Measurements from ENCODE around the gene HECTD4. TPM values are rescaled to one million over a fixed set of nuclear protein-coding genes. Genes with fewer than 3 reads are reported as not detected.

The HECTD4 gene
- total and polyA plus RNA-seq, 2 donors (not counting 1 experiment from before 2014, with no cell fraction given) = 46.4 to 92.2 TPM

DNA sequence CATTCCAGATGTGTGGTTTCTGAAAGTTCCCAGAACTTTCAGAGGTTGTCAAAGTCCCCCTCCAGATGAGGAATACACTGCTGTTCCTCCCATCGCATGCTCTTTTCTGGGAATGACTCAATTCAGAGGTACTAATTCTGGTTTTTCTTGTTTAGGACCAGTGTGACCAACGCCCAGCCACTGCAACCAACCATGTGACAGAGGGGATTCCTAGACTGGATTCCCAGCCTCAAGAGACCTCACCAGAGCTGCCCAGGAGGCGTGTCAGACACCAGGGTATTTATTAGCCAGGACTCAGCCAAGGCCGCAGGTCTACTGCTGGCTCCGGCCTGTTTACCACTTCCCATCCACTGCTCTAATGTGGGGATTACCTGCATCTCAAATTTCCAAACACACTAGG is 232.6 kb downstream of the HECTD4 start:
- Mint-ChIP-seq H3K27ac (no peak overlapping the region), H3K4me1 (peaks cover 23% of the 10 kb centered on the region), H3K27me3 (no peaks in the 10 kb centered on the region), H3K9me3 (ENCODE audit: insufficient read depth) (no peaks in the 10 kb centered on the region), H3K4me3 (no peak overlapping the region)
- Histone ChIP-seq H3K4me1 (ENCODE audit: control insufficient read depth in 2 of 2, insufficient read depth in 2 of 2, low read length in 2 of 2) (peaks cover 7 to 22% of the 10 kb centered on the region in 2 donors), H3K27me3 (replicated peaks in 1 of 4; ENCODE audit: control extremely low read depth in 1 of 4, control insufficient read depth in 3 of 4, insufficient read depth in 4 of 4, low read length in 3 of 4) (no peaks in the 10 kb centered on the region), H4K20me1 (ENCODE audit: control insufficient read depth, insufficient read depth, low read length, poor library complexity, severe bottlenecking) (no peaks in the 10 kb centered on the region), H2AFZ (ENCODE audit: insufficient read depth, low read depth, low read length, poor library complexity, severe bottlenecking) (no peak overlapping the region), H3K9me3 (ENCODE audit: control extremely low read depth in 1 of 3, control insufficient read depth in 2 of 3, insufficient read depth in 1 of 3, low read length in 2 of 3) (peaks cover 0 to 4% (median 0%) of the 10 kb centered on the region in 3 donors), H3K4me2 (replicated peaks; ENCODE audit: low read depth, low read length, poor library complexity, severe bottlenecking) (no peak overlapping the region), H3K27ac (ENCODE audit: low read length in 2 of 2) (no peak overlapping the region), H3K4me3 (ENCODE audit: control extremely low read depth in 1 of 5, extremely low read depth in 1 of 5, insufficient read depth in 1 of 5, low read depth in 2 of 5, low read length in 4 of 5) (no peak overlapping the region), H3K36me3 (replicated peaks in 1 of 2; ENCODE audit: control extremely low read depth in 1 of 2, control insufficient read depth in 1 of 2, extremely low read depth in 1 of 2, insufficient read depth in 2 of 2, low read length in 1 of 2) (peaks cover 6 to 79% of the 10 kb centered on the region in 2 experiments), H3K9ac (ENCODE audit: low read length) (no peak overlapping the region), H3K79me2 (ENCODE audit: control insufficient read depth, insufficient read depth, low read length) (no peaks in the 10 kb centered on the region)
- WGBS (ENCODE audit: insufficient coverage) = 92% methylated on average over 5 of the region's 5 CpGs
- ChIA-PET CTCF (no interaction called here), POLR2A (no interaction called here)
- TF ChIP-seq EZH2 (IDR thresholded peaks at IDR 0.05; ENCODE audit: borderline replicate concordance, insufficient read depth, low read depth, low read length, poor library complexity, severe bottlenecking) = no peak
- TF ChIP-seq, protein P1, sequence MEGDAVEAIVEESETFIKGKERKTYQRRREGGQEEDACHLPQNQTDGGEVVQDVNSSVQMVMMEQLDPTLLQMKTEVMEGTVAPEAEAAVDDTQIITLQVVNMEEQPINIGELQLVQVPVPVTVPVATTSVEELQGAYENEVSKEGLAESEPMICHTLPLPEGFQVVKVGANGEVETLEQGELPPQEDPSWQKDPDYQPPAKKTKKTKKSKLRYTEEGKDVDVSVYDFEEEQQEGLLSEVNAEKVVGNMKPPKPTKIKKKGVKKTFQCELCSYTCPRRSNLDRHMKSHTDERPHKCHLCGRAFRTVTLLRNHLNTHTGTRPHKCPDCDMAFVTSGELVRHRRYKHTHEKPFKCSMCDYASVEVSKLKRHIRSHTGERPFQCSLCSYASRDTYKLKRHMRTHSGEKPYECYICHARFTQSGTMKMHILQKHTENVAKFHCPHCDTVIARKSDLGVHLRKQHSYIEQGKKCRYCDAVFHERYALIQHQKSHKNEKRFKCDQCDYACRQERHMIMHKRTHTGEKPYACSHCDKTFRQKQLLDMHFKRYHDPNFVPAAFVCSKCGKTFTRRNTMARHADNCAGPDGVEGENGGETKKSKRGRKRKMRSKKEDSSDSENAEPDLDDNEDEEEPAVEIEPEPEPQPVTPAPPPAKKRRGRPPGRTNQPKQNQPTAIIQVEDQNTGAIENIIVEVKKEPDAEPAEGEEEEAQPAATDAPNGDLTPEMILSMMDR (IDR thresholded peaks at IDR 0.05) = no peak
- intact Hi-C loops (cut with micrococcal nuclease) = no loop called here
- ATAC-seq (ENCODE audit: low read depth) (no peak), DNase-seq (no peak)

GRCh38 chr12:112148031-112148513 is 234.2 kb downstream of the HECTD4 start:
- Histone ChIP-seq H2AFZ (ENCODE audit: insufficient read depth, low read depth, low read length, poor library complexity, severe bottlenecking) (no peak overlapping the region), H3K79me2 (ENCODE audit: control insufficient read depth, insufficient read depth, low read length) (peaks cover 7% of the 10 kb centered on the region), H4K20me1 (ENCODE audit: control insufficient read depth, insufficient read depth, low read length, poor library complexity, severe bottlenecking) (no peaks in the 10 kb centered on the region), H3K9ac (ENCODE audit: low read length) (no peak overlapping the region), H3K9me3 (ENCODE audit: control extremely low read depth in 1 of 3, control insufficient read depth in 2 of 3, insufficient read depth in 1 of 3, low read length in 2 of 3) (no peaks in the 10 kb centered on the region), H3K4me1 (ENCODE audit: control insufficient read depth in 2 of 2, insufficient read depth in 2 of 2, low read length in 2 of 2) (peaks cover 9 to 24% of the 10 kb centered on the region in 2 donors), H3K4me2 (replicated peaks; ENCODE audit: low read depth, low read length, poor library complexity, severe bottlenecking) (no peak overlapping the region), H3K4me3 (ENCODE audit: control extremely low read depth in 1 of 5, extremely low read depth in 1 of 5, insufficient read depth in 1 of 5, low read depth in 2 of 5, low read length in 4 of 5) (no peak overlapping the region), H3K27ac (ENCODE audit: low read length in 2 of 2) (peak overlapping the region in 1 of 2 donors; percentile 39), H3K27me3 (replicated peaks in 1 of 4; ENCODE audit: control extremely low read depth in 1 of 4, control insufficient read depth in 3 of 4, insufficient read depth in 4 of 4, low read length in 3 of 4) (no peaks in the 10 kb centered on the region), H3K36me3 (replicated peaks in 1 of 2; ENCODE audit: control extremely low read depth in 1 of 2, control insufficient read depth in 1 of 2, extremely low read depth in 1 of 2, insufficient read depth in 2 of 2, low read length in 1 of 2) (peaks cover 6 to 76% of the 10 kb centered on the region in 2 experiments)
- ChIA-PET CTCF (no interaction called here), POLR2A (no interaction called here)
- Mint-ChIP-seq H3K27ac (no peak overlapping the region), H3K4me3 (no peak overlapping the region), H3K9me3 (ENCODE audit: insufficient read depth) (no peaks in the 10 kb centered on the region), H3K4me1 (peaks cover 24% of the 10 kb centered on the region), H3K27me3 (no peaks in the 10 kb centered on the region)
- no peak for ATAC-seq (ENCODE audit: low read depth)
- TF ChIP-seq EZH2 (IDR thresholded peaks at IDR 0.05; ENCODE audit: borderline replicate concordance, insufficient read depth, low read depth, low read length, poor library complexity, severe bottlenecking) = no peak
- TF ChIP-seq, protein P1 (IDR thresholded peaks at IDR 0.05) = no peak
- intact Hi-C loops (cut with micrococcal nuclease) = no loop called here
- 96% methylated on average over 2 of the region's 3 CpGs for WGBS (ENCODE audit: insufficient coverage)
- DNase-seq = no peak

All from B cell (primary cell).